Liver (tissue), 3 donors: ENCODE data around the gene QKI.

ENCODE experiments used
- EGR1 ChIP-seq, 2 donors: IDR thresholded peaks; 2 replicates each; pipeline ENCODE4 v1.6.1; 2016 to 2018; ENCODE audit warnings: antibody characterized with exemption in 2 of 2, low read depth in 2 of 2
- YY1 ChIP-seq: IDR thresholded peaks from 2 replicates; pipeline ENCODE4 v1.6.1; 2016; ENCODE audit warnings: antibody characterized with exemption, mild to moderate bottlenecking
- TF ChIP-seq, protein P1 (sequence below): fragments of 150-350 bp; IDR thresholded peaks from 2 replicates; pipeline ENCODE4 v1.5.1; 2017; ENCODE audit warnings: improper control_type of control experiment, low read depth, low read length; ENCODE audit not compliant: missing input control
- TF ChIP-seq, protein P2 (sequence below): IDR thresholded peaks from 2 replicates; pipeline ENCODE4 v1.6.1; 2016; ENCODE audit warnings: antibody characterized with exemption
- TF ChIP-seq, protein P3 (sequence below): IDR thresholded peaks from 2 replicates; pipeline ENCODE4 v1.6.1; 2016; ENCODE audit warnings: antibody characterized with exemption, mild to moderate bottlenecking
- donor health status: healthy.
- donor health status: healthy.

- TF ChIP-seq, protein P1, sequence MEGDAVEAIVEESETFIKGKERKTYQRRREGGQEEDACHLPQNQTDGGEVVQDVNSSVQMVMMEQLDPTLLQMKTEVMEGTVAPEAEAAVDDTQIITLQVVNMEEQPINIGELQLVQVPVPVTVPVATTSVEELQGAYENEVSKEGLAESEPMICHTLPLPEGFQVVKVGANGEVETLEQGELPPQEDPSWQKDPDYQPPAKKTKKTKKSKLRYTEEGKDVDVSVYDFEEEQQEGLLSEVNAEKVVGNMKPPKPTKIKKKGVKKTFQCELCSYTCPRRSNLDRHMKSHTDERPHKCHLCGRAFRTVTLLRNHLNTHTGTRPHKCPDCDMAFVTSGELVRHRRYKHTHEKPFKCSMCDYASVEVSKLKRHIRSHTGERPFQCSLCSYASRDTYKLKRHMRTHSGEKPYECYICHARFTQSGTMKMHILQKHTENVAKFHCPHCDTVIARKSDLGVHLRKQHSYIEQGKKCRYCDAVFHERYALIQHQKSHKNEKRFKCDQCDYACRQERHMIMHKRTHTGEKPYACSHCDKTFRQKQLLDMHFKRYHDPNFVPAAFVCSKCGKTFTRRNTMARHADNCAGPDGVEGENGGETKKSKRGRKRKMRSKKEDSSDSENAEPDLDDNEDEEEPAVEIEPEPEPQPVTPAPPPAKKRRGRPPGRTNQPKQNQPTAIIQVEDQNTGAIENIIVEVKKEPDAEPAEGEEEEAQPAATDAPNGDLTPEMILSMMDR = no peak
- TF ChIP-seq YY1 (no peak), EGR1 (IDR thresholded peaks at IDR 0.05; ENCODE audit: low read depth in 2 of 2) (no peak)
- TF ChIP-seq, protein P2, sequence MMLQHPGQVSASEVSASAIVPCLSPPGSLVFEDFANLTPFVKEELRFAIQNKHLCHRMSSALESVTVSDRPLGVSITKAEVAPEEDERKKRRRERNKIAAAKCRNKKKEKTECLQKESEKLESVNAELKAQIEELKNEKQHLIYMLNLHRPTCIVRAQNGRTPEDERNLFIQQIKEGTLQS = no peak
- TF ChIP-seq, protein P3, sequence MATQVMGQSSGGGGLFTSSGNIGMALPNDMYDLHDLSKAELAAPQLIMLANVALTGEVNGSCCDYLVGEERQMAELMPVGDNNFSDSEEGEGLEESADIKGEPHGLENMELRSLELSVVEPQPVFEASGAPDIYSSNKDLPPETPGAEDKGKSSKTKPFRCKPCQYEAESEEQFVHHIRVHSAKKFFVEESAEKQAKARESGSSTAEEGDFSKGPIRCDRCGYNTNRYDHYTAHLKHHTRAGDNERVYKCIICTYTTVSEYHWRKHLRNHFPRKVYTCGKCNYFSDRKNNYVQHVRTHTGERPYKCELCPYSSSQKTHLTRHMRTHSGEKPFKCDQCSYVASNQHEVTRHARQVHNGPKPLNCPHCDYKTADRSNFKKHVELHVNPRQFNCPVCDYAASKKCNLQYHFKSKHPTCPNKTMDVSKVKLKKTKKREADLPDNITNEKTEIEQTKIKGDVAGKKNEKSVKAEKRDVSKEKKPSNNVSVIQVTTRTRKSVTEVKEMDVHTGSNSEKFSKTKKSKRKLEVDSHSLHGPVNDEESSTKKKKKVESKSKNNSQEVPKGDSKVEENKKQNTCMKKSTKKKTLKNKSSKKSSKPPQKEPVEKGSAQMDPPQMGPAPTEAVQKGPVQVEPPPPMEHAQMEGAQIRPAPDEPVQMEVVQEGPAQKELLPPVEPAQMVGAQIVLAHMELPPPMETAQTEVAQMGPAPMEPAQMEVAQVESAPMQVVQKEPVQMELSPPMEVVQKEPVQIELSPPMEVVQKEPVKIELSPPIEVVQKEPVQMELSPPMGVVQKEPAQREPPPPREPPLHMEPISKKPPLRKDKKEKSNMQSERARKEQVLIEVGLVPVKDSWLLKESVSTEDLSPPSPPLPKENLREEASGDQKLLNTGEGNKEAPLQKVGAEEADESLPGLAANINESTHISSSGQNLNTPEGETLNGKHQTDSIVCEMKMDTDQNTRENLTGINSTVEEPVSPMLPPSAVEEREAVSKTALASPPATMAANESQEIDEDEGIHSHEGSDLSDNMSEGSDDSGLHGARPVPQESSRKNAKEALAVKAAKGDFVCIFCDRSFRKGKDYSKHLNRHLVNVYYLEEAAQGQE = no peak
Observed at GRCh38 chr6:163442336-163442735, 27.8 kb downstream of the QKI start.
